Measurements from ENCODE around the gene CRELD1.

DNA sequence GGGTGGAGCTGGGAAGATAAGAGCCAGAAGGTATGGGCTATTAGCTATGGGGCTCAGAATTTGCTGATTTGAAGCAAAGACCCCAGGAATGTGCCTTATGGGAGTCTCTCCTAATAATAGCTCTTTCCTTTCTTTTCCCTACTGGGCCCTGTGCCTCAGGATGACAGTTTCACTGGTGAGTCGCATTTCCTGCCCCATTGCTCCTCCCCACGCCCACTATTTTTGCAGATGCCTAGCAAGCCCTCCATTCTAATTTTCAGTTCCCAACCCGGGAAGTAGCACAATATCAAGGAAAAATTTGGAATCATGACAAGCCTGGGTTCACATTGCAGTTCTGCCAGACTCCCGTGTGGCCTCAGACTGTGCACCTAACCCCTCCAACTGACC is 30.4 kb upstream of the CRELD1 start:
- TF ChIP-seq PKNOX1 (IDR thresholded peaks at IDR 0.05), result no peak
- no peak for TF ChIP-seq SUZ12 (IDR thresholded peaks at IDR 0.05)
- no peak for TF ChIP-seq BHLHE40 (IDR thresholded peaks at IDR 0.05; ENCODE audit: borderline replicate concordance)
- no peak for TF ChIP-seq NFRKB (IDR thresholded peaks at IDR 0.05)

Data from HEK293T (cell line).